OCI-LY1 (cell line): ENCODE results near the gene NCAPH2.

Experiments
- EZH2 ChIP-seq: fragments of 200-600 bp; sonication (generic), shearing (Covaris generic); IDR thresholded peaks from 2 replicates; pipeline ENCODE4 v1.8.0; 2017; ENCODE audit warnings: borderline replicate concordance, mixed run types, mild to moderate bottlenecking, antibody characterized with exemption, low read length, moderate library complexity, mixed read lengths
- TF ChIP-seq, protein P1 (sequence below): fragments of 200-600 bp; sonication (generic), shearing (Covaris generic); IDR thresholded peaks from 2 replicates; pipeline ENCODE4 v1.5.1; 2017; ENCODE audit warnings: mild to moderate bottlenecking, antibody characterized with exemption, low read length, moderate library complexity, mixed read lengths

- TF ChIP-seq EZH2 = no peak
- TF ChIP-seq, protein P1, sequence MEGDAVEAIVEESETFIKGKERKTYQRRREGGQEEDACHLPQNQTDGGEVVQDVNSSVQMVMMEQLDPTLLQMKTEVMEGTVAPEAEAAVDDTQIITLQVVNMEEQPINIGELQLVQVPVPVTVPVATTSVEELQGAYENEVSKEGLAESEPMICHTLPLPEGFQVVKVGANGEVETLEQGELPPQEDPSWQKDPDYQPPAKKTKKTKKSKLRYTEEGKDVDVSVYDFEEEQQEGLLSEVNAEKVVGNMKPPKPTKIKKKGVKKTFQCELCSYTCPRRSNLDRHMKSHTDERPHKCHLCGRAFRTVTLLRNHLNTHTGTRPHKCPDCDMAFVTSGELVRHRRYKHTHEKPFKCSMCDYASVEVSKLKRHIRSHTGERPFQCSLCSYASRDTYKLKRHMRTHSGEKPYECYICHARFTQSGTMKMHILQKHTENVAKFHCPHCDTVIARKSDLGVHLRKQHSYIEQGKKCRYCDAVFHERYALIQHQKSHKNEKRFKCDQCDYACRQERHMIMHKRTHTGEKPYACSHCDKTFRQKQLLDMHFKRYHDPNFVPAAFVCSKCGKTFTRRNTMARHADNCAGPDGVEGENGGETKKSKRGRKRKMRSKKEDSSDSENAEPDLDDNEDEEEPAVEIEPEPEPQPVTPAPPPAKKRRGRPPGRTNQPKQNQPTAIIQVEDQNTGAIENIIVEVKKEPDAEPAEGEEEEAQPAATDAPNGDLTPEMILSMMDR = no peak
Measured at GRCh38 chr22:50506611-50507420, 1.2 kb upstream of the NCAPH2 start.
